Fibroblast of lung (primary cell): Measurements from ENCODE around the gene C15orf39. TPM values are rescaled to one million over a fixed set of nuclear protein-coding genes. Genes with fewer than 3 reads are reported as not detected.

Experiments used
- DNase-seq, 2 donors: peaks; one replicate each; pipeline versions ENCODE4 v3.0.0 to v3.0.0-alpha.2; 2010; ENCODE audit warnings: low read depth in 2 of 2
- H2AFZ ChIP-seq: 2 replicates; pipeline ENCODE4 v1.5.1; 2012; ENCODE audit warnings: low read length, control low read depth, inconsistent platforms
- H3K27ac ChIP-seq: 2 replicates; pipeline ENCODE4 v1.5.1; 2011; ENCODE audit warnings: low read length, control low read depth; ENCODE audit not compliant: insufficient read depth
- H3K27me3 ChIP-seq: 2 replicates; pipeline ENCODE4 v1.5.1; 2011; ENCODE audit warnings: mild to moderate bottlenecking, low read length; ENCODE audit not compliant: control insufficient read depth, insufficient read depth
- H3K36me3 ChIP-seq: 2 replicates; pipeline ENCODE4 v1.5.1; 2011; ENCODE audit warnings: low read length; ENCODE audit not compliant: control insufficient read depth, insufficient read depth
- H3K4me1 ChIP-seq: 2 replicates; pipeline ENCODE4 v1.5.1; 2011; ENCODE audit warnings: low read length; ENCODE audit not compliant: control insufficient read depth, insufficient read depth; ENCODE audit errors: extremely low read depth
- H3K4me2 ChIP-seq: 2 replicates; pipeline ENCODE4 v1.5.1; 2011; ENCODE audit warnings: low read length, control low read depth; ENCODE audit not compliant: insufficient read depth; ENCODE audit errors: extremely low read depth
- H3K4me3 ChIP-seq, 4 experiments: fragments of 200-600 bp in 1 of 4; sonication (generic) in 1 of 4; replicated peaks in 1 of 4; 2 replicates each; pipeline ENCODE4 v1.5.1; 2011 to 2016; ENCODE audit warnings: low read length in 4 of 4, low read depth in 3 of 4, mild to moderate bottlenecking in 3 of 4, control low read depth in 2 of 4, inconsistent platforms in 1 of 4, mixed read lengths in 1 of 4; ENCODE audit not compliant: insufficient read depth in 1 of 4; ENCODE audit errors: control extremely low read depth in 1 of 4
- H3K79me2 ChIP-seq: 2 replicates; pipeline ENCODE4 v1.5.1; 2012; ENCODE audit warnings: mild to moderate bottlenecking, low read length, inconsistent platforms; ENCODE audit not compliant: control insufficient read depth, insufficient read depth
- H3K9ac ChIP-seq: 2 replicates; pipeline ENCODE4 v1.5.1; 2011; ENCODE audit warnings: mild to moderate bottlenecking, low read length, control low read depth; ENCODE audit not compliant: insufficient read depth
- H3K9me3 ChIP-seq: 2 replicates; pipeline ENCODE4 v1.5.1; 2012; ENCODE audit warnings: low read depth, low read length; ENCODE audit not compliant: control insufficient read depth, insufficient read depth
- H4K20me1 ChIP-seq: 2 replicates; pipeline ENCODE4 v1.5.1; 2011; ENCODE audit warnings: low read length; ENCODE audit not compliant: control insufficient read depth, insufficient read depth; ENCODE audit errors: extremely low read depth
- EZH2 ChIP-seq: IDR thresholded peaks from 2 replicates; pipeline ENCODE4 v1.5.1; 2012; ENCODE audit warnings: low read length, control low read depth, mild to moderate bottlenecking; ENCODE audit errors: missing control alignments
- polyA plus RNA-seq, 2 donors: library from polyadenylated mRNA; depleted of rRNA in 1 of 2; stranded (reverse) in 1 of 2; unstranded in 1 of 2; fragments of >200 nt; gene quantifications; 2 replicates each; pipeline ENCODE4 v1.2.1, GENCODE V29; 2011 to 2012; ENCODE audit warnings: missing spikeins in 1 of 2
- total RNA-seq: library from RNA; depleted of rRNA; stranded (reverse); fragments of >200 nt; gene quantifications from 2 replicates; pipeline ENCODE4 v1.2.1, GENCODE V29; 2014
- TF ChIP-seq, protein P1 (sequence below), 2 donors: IDR thresholded peaks in 1 of 2; conservative IDR thresholded peaks in 1 of 2; 1 replicate in 1 of 2; 2 replicates in 1 of 2; pipeline ENCODE4 v1.5.1; 2011 to 2012; ENCODE audit warnings: low read length in 2 of 2, control low read depth in 1 of 2, inconsistent platforms in 1 of 2, low read depth in 1 of 2, mild to moderate bottlenecking in 1 of 2

Gene C15orf39
- total and polyA plus RNA-seq, 2 donors (not counting 1 experiment from before 2014, with no cell fraction given) = 1.7 to 2.3 TPM

DNA sequence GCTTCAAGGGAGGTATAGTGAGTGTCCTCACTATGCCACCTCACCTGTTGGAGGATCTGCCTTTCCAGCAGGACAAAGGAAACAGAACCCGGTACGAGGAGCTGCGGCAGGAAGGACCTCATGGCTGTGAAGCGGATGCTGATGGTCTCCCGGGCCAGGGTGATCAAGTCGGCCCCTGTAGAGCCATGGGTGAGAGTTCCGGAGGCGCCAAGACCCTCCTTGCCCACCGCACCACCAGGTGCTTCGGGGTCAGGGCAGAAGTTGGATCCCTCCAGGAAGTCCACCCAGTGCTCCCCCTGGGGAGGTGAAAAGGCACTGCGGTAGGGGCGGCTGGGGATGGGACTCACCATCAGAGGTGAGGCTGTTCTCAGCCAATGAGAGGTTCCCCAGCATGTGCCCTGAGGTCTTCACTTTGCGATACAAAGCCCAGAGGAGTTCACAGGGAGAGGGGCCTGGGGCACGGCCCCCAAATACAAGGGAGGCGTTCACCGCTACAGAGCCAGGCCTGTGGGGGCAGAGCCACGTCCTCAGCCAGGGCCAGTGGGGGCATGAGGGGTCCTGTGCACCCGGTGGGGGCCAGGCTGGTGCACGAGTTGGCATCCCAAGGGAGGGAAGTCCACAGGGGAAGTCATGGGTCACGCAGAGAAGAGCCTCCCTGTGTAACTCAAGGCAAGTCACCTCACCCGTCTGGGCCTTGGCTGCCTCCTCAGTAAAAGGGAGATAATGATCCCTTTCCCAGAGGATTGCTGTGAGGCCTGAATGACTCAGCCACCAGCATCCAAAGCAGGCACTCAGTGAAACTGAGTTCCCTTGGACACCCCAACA is 27.7 kb downstream of the C15orf39 start:
- no peak overlapping the region for H3K4me2 ChIP-seq
- H3K36me3 ChIP-seq = no peaks in the 10 kb centered on the region
- no peak overlapping the region for H2AFZ ChIP-seq
- peaks cover 17% of the 10 kb centered on the region for H3K27me3 ChIP-seq
- H3K9ac ChIP-seq = no peak overlapping the region
- no peak for TF ChIP-seq EZH2
- TF ChIP-seq, protein P1, sequence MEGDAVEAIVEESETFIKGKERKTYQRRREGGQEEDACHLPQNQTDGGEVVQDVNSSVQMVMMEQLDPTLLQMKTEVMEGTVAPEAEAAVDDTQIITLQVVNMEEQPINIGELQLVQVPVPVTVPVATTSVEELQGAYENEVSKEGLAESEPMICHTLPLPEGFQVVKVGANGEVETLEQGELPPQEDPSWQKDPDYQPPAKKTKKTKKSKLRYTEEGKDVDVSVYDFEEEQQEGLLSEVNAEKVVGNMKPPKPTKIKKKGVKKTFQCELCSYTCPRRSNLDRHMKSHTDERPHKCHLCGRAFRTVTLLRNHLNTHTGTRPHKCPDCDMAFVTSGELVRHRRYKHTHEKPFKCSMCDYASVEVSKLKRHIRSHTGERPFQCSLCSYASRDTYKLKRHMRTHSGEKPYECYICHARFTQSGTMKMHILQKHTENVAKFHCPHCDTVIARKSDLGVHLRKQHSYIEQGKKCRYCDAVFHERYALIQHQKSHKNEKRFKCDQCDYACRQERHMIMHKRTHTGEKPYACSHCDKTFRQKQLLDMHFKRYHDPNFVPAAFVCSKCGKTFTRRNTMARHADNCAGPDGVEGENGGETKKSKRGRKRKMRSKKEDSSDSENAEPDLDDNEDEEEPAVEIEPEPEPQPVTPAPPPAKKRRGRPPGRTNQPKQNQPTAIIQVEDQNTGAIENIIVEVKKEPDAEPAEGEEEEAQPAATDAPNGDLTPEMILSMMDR (conservative IDR thresholded peaks at IDR 0.05 in 1 of 2, IDR thresholded peaks at IDR 0.05 in 1 of 2; ENCODE audit: low read depth in 1 of 2, low read length in 2 of 2) = no peak
- H3K4me3 ChIP-seq = no peak overlapping the region
- H3K4me1 ChIP-seq = no peaks in the 10 kb centered on the region
- DNase-seq = peak in 1 of 2 donors; percentile 32
- no peaks in the 10 kb centered on the region for H4K20me1 ChIP-seq
- H3K27ac ChIP-seq = no peak overlapping the region
- H3K9me3 ChIP-seq = no peaks in the 10 kb centered on the region
- no peaks in the 10 kb centered on the region for H3K79me2 ChIP-seq

DNA sequence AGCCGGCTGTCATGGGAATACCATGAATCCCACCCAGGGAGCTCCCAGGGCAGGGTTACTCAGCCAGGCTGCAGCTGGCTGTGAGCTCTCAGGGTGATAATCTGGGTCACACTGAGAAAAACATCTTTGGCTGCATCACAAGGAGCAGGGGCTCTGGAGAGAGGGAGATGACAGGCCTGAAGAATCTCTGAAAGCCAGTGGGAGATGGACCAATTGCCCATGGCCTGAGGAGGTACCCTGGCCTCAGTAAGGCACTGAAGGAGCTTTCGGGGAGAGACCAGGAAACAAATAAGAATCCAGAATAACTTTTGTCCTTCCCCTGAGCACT is 28.3 kb downstream of the C15orf39 start:
- Histone ChIP-seq H4K20me1 (no peaks in the 10 kb centered on the region), H3K36me3 (no peaks in the 10 kb centered on the region), H3K4me1 (no peaks in the 10 kb centered on the region), H3K9me3 (no peaks in the 10 kb centered on the region), H3K27me3 (peaks cover 22% of the 10 kb centered on the region), H3K9ac (no peak overlapping the region), H3K4me3 (no peak overlapping the region), H3K79me2 (no peaks in the 10 kb centered on the region), H3K4me2 (no peak overlapping the region), H2AFZ (no peak overlapping the region), H3K27ac (no peak overlapping the region)
- no peak for DNase-seq
- TF ChIP-seq EZH2 = no peak
- TF ChIP-seq, protein P1 (conservative IDR thresholded peaks at IDR 0.05 in 1 of 2, IDR thresholded peaks at IDR 0.05 in 1 of 2; ENCODE audit: low read depth in 1 of 2, low read length in 2 of 2) = no peak

DNA sequence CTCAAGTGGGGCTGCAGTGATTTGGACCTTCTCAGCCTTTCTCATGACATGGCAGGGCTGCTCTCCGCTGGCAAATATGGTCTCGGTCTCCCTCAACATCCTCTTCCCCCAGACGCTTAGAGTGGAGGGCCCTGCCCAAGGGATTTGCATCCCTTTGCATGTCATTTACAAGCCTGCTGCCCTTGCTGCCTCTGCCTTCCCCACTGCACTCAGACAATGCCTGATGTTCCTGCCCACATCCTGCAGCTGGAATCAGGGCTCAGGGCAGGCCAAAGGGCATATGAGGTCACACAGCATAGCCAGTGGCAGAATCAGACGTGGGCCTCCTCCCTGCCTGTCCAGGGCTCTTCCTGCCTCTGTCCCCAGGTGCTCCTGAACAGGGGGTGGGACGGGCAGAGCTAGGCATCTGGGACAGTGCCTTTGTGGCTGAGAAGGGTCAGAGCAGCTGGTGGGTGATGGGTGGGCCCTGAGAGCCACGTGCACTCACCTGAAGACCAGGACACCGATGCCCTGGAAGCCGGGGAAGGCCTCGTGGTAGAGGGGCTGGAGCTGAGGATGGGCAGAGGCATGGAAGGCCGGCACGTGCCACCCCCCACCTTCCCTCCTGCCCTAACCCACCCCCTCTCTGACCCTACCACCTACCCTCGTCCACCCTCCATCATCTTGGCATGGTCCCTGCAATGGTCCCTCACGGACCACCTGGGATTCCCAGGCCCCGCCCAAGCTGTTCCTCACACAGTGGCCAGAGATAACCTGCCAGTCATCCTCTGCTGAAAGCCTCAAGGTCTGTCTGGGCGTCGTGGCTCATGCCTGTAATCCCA is 29.1 kb downstream of the C15orf39 start:
- no peak for DNase-seq
- Histone ChIP-seq H2AFZ (no peak overlapping the region), H3K4me2 (no peak overlapping the region), H3K9ac (no peak overlapping the region), H3K9me3 (no peaks in the 10 kb centered on the region), H3K79me2 (no peaks in the 10 kb centered on the region), H3K4me3 (no peak overlapping the region), H3K36me3 (no peaks in the 10 kb centered on the region), H4K20me1 (no peaks in the 10 kb centered on the region), H3K27me3 (peaks cover 22% of the 10 kb centered on the region), H3K27ac (no peak overlapping the region), H3K4me1 (no peaks in the 10 kb centered on the region)
- no peak for TF ChIP-seq EZH2
- TF ChIP-seq, protein P1 (conservative IDR thresholded peaks at IDR 0.05 in 1 of 2, IDR thresholded peaks at IDR 0.05 in 1 of 2; ENCODE audit: low read depth in 1 of 2, low read length in 2 of 2) = no peak
